Fibroblast of skin of back (primary cell): ENCODE measurements around the gene CDCA4.
A peak's percentile ranks its signal among the peaks of the same experiment; 100 is the strongest.
"Not testable (repeated sequence)": the region's sequence is repeated elsewhere in the genome, so short reads cannot be mapped to it uniquely, and the experiment has no call there.

Experiments
- DNase-seq: peaks from one replicate; pipeline ENCODE4 v3.0.0-alpha.2; 2013

The CDCA4 gene

GRCh38 chr14:105033412-105033900 is 12.6 kb upstream of the CDCA4 start:
- DNase-seq, result not testable (repeated sequence)

GRCh38 chr14:105032451-105032901 is 11.6 kb upstream of the CDCA4 start:
- not testable (repeated sequence) for DNase-seq

- DNase-seq, result no peak
Observed at GRCh38 chr14:105030836-105031396, 10.0 kb upstream of the CDCA4 start.

- DNase-seq, result no peak
Observed at GRCh38 chr14:105030194-105030593, 9.3 kb upstream of the CDCA4 start.

- no peak for DNase-seq
Observed at GRCh38 chr14:105029402-105029801, 8.5 kb upstream of the CDCA4 start.

GRCh38 chr14:105028251-105028927 is 7.5 kb upstream of the CDCA4 start:
- DNase-seq, result no peak

GRCh38 chr14:105027718-105028117 is 6.8 kb upstream of the CDCA4 start:
- not testable (repeated sequence) for DNase-seq

- DNase-seq, result peak; percentile 63
Observed at GRCh38 chr14:105026802-105027563, 6.1 kb upstream of the CDCA4 start.

GRCh38 chr14:105026033-105026785 is 5.3 kb upstream of the CDCA4 start:
- DNase-seq, result peak; percentile 74

GRCh38 chr14:105025429-105025828 is 4.5 kb upstream of the CDCA4 start:
- DNase-seq, result no peak

- peak; percentile 65 for DNase-seq
Observed at GRCh38 chr14:105023791-105024480, 3.1 kb upstream of the CDCA4 start.

GRCh38 chr14:105023144-105023543 is 2.3 kb upstream of the CDCA4 start:
- no peak for DNase-seq

- DNase-seq, result no peak
Observed at GRCh38 chr14:105022276-105022670, 1.4 kb upstream of the CDCA4 start.

GRCh38 chr14:105021656-105022275 is 883 bp upstream of the CDCA4 start:
- peak; percentile 46 for DNase-seq

- peak; percentile 37 for DNase-seq
Observed at GRCh38 chr14:105019861-105020814, 745 bp downstream of the CDCA4 start.

GRCh38 chr14:105018414-105018813 is 2.5 kb downstream of the CDCA4 start:
- no peak for DNase-seq

- DNase-seq, result no peak
Observed at GRCh38 chr14:105015905-105016304, 5.0 kb downstream of the CDCA4 start.

GRCh38 chr14:105015242-105015641 is 5.6 kb downstream of the CDCA4 start:
- DNase-seq, result no peak

- no peak for DNase-seq
Observed at GRCh38 chr14:105014631-105015030, 6.3 kb downstream of the CDCA4 start.

GRCh38 chr14:105014032-105014431 is 6.9 kb downstream of the CDCA4 start:
- no peak for DNase-seq
